ENCODE results near the gene CSPG4.
"Not testable (repeated sequence)": the region's sequence is repeated elsewhere in the genome, so short reads cannot be mapped to it uniquely, and the experiment has no call there.

Gene CSPG4

DNA sequence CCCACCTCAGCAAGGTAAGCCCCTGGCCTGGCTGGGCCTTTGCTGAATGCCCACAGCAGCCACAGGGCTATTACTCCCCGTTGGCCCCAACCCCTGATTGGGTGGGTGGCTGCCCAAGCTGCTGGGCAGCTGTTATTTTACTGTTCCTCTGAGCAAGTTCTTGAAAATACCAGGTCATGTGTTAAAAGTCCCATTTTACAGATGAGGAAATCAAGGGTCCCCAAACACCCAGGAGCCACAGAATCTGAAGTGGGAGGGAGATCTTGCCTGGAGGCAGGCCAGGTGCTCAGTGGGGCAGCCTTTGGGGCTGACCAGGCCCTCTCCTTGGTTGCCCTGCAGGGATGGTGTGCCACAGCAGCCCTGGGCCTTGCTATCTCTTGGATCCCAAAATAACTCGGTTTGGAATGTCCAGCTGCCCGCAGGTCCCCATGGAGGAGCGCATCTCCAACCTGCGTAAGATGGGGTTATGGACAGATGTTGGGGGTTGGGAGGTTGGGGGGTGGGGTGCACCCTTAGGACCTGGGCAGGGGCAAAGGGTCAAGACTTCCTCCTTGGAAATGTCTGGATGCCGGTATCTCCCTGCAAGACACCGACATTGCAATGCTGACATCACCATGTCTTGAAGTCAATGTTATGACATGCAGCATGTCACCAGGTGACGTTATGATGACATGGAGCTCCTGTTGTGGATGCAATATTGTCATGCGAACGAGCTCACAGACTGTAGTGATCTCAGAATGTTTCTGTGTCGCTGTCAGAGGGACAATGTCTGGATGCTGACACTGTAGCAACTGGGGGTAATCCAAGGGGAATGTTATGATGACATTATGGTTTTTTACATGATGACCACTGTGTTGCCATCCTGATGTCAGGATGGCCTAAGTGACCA is 13.3 kb upstream of the CSPG4 start:
- DNase-seq (ENCODE audit: low read depth in 2 of 2), result no peak

DNA sequence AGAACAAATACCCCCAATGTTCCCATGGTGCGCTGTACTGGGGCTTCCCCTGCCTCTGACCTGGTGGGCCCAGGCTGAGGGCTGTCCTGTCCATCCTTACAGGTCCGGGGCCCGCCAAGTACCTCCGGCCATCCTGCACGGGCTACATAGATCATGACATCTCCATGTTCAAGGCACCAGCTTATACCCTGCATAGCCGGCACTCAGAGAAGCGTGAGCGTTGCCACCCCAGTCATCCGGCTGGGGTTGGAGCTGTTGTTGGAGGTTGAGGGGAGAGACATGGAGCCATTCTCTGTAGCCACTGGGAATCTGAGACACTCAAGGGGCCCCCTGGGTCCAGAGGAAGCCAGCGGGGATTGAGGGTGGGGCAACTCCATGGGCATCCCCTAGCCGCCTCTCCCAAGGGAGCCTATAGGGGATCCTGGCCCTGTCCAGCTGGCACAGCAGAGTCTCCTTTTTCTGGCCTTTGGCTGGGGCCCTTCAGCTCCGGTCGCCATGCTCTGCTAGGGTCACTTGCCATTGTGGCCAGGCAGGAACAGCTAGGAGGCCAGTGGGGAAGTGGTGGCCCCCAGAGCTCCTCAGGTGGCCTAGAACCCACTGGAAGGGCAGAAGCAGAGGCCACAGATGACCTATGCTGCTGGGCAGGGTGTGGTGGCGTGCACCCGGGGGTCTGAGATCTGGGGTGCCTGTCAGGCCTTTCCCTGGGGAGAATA is 12.5 kb upstream of the CSPG4 start:
- no peak for DNase-seq (ENCODE audit: low read depth in 2 of 2)

GRCh38 chr15:75723847-75724660 is 11.4 kb upstream of the CSPG4 start:
- peak; percentile 71 to 74 for DNase-seq (ENCODE audit: low read depth in 2 of 2)

DNA sequence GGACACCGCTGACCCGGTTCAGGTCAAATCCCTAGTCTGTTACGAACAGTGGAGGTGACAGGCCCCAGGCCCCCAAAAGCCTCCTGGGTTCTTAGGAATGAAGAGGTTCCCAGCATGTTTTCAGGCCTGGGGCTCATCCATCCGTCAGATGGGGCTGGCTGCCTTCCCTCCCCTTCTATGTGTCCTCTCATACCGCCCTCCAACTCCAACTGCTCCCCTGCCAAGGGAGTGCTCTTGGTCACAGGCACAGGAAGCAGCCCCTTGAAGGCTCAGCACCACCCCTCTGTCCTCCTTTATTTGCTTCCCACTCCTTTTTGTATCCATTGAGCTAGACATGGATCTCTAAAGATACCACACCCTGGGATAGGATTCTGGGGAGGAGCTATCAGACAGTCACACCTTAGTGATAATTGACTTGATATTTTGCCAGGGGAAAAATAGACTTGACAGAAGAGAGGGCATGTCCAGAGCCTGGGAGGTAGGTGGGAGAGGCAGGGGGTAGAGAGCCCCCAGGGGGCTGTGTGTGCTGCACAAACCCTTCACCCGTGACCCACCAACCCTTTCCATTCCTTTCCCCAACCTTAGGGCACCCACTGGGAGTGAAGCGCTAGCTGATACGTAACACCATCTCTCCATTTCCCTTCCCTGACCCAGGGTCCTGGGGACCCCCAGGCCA is 10.7 kb upstream of the CSPG4 start:
- no peak for DNase-seq (ENCODE audit: low read depth in 2 of 2)

GRCh38 chr15:75721923-75722870 is 9.5 kb upstream of the CSPG4 start:
- no peak for DNase-seq (ENCODE audit: low read depth in 2 of 2)

GRCh38 chr15:75721480-75721922 is 8.9 kb upstream of the CSPG4 start:
- no peak for DNase-seq (ENCODE audit: low read depth in 2 of 2)

GRCh38 chr15:75720787-75721479 is 8.3 kb upstream of the CSPG4 start:
- DNase-seq (ENCODE audit: low read depth in 2 of 2), result no peak

GRCh38 chr15:75720297-75720696 is 7.6 kb upstream of the CSPG4 start:
- DNase-seq (ENCODE audit: low read depth in 2 of 2), result no peak

GRCh38 chr15:75718328-75718727 is 5.7 kb upstream of the CSPG4 start:
- DNase-seq (ENCODE audit: low read depth in 2 of 2), result no peak

GRCh38 chr15:75717001-75717400 is 4.4 kb upstream of the CSPG4 start:
- not testable (repeated sequence) for DNase-seq (ENCODE audit: low read depth in 2 of 2)

DNA sequence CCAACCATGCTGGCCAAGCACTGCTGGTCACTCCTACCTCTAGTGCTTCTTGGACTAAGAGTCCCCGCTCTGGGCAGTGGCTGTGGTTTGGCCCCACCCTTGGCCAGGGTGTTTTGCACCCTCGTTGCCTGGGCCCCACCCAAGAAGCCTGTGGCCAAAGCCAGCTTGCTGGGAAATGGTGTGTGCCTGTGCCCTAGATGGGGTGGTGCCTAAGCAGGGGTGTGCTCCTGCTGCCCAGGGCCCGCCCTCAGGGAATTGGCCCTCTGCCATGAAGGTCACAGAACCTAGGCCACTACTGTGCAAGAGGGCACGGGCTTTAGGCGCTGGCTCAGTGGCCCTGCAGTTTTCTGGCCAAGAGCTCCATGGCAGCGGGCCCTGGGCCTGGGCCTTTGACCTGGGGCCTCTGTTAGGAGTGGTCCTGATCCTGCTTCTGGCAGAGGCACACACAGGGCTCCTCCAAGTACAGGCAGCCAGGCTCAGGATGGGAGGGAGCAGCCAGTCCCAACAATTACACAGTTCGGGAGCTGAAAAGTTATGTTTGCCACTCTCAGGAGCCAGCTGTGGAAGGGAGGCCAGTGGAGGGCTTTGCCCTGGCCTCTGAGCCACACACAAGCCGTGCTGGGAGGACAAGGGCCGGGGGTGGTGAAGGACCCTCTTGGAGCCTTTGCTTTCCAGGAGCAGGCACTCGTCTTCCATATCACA is 3.8 kb upstream of the CSPG4 start:
- DNase-seq (ENCODE audit: low read depth in 2 of 2), result not testable (repeated sequence)

DNA sequence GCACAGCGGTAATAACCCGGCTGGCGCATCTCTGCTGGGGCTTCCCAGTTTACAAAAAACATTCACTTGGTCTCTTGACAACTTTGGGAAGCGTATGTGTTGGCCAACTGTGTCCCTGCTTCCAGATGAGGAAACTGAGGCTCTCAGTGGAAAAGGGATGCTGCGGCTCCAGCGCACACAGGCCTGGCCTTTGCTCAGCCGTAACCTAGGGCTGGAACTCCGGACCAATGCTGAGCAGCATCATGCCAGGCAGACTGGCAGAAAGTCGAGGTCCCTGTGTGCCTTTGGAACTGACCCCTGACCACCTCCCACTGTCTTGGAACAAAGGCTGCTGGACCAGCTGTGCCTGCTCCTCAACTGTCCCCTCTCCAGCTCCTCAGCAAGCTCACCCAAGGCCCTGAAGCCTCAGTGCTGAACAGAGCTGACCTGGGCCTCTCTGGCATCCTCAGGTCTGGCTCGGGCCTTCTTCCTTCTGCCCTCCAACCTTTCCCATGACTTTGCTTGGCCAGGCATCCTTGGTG is 2.7 kb upstream of the CSPG4 start:
- DNase-seq (ENCODE audit: low read depth in 2 of 2), result not testable (repeated sequence)

- no peak for DNase-seq (ENCODE audit: low read depth in 2 of 2)
These were observed 1.5 kb upstream of the CSPG4 start for GRCh38 chr15:75714195-75714594.

DNA sequence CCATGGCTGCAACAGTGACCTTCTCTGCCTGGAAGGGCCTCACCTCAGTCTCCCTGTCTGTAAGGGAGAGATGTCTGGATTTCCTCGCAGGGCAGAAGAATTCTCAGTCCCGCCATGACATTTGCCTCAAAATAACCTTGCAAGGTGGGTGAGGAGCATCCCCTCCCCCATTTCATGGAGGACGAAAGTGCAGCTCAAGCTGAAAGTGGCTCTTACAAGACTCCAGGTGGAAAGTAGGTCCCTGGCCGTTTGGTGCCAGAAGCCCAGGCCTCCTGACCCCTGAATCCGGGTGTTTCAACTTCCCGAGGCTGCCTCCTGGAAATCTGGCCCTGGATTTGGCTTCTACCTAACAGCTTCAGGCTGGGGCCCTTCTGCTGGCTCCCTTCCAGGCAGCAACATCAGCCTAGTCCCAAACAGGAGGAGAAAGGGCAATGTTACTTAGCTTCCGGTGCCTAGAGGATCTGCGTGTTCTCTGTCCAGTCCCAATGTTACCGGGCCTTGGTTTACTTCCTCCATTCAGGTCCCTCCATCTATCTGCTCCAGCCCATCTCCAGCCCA is 769 bp upstream of the CSPG4 start:
- DNase-seq (ENCODE audit: low read depth in 2 of 2), result no peak

GRCh38 chr15:75711495-75711894 is 1.2 kb downstream of the CSPG4 start:
- not testable (repeated sequence) for DNase-seq (ENCODE audit: low read depth in 2 of 2)

DNA sequence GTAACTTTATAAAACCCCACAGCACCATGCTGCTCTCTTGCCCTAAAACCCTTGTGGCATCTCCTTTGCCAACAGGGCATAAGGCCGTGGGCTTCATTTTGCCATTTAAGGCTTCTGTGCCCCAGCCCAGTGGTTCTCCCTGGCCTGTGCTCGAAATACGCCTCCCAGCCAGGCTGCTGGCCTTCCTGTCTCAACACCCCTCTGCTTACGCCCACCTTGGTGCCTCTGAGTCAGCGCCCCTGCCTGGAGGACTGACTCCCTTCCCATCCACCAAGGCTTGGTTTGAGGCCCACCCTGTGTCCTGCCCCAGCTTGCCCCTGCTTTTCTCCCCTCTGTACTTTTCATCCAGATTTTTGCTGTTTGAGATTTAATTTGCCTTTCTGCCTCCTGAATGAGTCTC is 1.8 kb downstream of the CSPG4 start:
- DNase-seq (ENCODE audit: low read depth in 2 of 2), result not testable (repeated sequence)

DNA sequence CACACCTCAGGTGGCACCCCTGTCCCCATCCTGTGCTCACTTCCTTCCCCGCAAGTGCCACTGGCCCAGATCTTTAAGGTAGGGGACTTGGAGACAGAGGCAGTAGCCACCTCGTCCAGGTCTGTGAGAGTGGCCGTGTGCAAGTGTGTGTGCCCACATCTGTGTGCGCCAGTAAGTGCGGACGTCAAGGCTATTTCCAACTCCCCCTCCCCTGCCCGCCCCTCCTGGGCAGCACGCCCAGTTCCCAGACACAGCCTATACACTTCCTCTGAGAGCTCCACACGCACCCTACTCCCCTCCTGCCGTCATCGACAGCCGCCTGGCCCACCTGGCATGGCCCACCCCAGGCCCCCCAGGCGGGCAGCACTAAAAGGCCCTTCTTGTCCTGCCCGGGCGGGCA is 3.2 kb downstream of the CSPG4 start:
- not testable (repeated sequence) for DNase-seq (ENCODE audit: low read depth in 2 of 2)

GRCh38 chr15:75706682-75706954 is 6.0 kb downstream of the CSPG4 start:
- DNase-seq (ENCODE audit: low read depth in 2 of 2), result no peak

Measured in fibroblast of skin of left biceps (primary cell).